ENCODE data around the gene IER3. TPM values are rescaled to one million over a fixed set of nuclear protein-coding genes. Genes with fewer than 3 reads are reported as not detected.
"Not testable (repeated sequence)": the region's sequence is repeated elsewhere in the genome, so short reads cannot be mapped to it uniquely, and the experiment has no call there.

The IER3 gene
- total RNA-seq, 1 donor from 2014 or later, result 512 TPM

DNA sequence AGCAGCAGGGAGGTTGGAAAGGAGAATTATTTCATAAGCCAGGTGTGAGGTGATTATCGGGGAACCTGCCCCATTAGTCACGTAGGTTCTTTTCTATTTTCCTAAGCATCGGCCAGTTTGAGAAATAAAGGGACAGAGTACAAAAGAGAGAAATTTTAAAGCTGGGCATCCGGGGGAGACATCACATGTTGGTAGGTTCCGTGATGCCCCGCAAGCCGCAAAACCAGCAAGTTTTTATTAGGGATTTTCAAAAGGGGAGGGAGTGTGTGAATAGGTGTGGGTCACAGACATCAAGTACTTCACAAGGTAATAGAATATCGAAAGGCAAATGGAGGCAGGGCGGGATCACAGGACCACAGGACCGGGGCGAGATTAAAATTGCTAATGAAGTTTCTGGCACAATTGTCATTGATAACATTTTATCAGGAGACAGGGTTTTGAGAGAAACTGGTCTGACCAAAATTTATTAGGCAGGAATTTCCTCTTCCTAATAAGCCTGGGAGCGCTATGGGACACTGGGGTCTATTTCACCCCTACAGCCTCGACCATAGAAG is 20.2 kb upstream of the IER3 start:
- H3K36me3 Mint-ChIP-seq (ENCODE audit: low read depth); intact Hi-C loops (cut with micrococcal nuclease); H3K9me3 Mint-ChIP-seq; DNase-seq; H3K27me3 Mint-ChIP-seq: not testable (repeated sequence)
- Mint-ChIP-seq H3K4me3 (peak overlapping the region; percentile 55), H3K4me1 (peaks cover 54% of the 10 kb centered on the region), H3K27ac (peak overlapping the region; percentile 85)

DNA sequence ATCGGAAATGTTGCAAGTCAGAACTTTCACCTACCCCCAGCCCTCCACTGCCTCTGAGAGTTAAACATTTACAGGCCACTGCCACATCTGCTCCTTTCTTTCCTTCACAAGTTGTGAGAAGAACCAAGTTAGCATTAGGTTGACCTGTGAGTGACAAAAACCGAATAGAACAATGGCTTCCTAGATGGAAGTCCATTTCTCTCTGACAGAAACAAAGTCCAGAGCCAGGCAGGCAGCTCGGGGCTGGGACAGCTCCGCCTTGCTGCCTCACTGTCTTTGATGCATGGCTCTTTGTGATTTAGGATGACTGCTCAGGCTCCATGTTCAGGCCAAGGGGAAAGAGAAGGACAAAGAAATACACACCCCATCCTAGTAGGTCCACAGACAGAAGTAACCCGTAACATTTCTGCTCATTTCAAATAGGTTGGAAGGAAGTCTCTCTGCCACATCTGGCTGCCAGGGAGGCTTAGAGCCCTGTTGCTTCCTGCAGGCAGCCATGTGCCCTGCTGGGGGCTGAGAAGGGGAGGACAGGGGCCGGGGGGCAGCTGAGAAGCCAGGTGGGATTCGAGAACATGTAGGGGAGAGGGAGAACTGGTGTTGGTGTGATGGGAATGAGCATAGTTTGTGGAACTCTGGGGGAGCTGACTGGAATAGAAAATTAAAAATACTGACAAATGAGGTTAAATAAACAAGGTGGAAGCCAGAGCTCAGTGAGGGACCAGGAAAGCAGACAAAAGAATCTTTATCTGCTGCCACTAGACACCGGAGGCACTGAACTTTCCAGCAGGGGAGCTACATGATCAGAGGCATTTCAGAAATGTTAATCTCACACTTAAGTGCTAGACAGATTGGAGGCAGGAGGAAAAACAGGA is 19.5 kb upstream of the IER3 start:
- Mint-ChIP-seq H3K4me3 (peak overlapping the region; percentile 55), H3K27ac (peak overlapping the region; percentile 85), H3K27me3 (no peaks in the 10 kb centered on the region), H3K9me3 (peaks cover 3% of the 10 kb centered on the region), H3K4me1 (peaks cover 50% of the 10 kb centered on the region), H3K36me3 (ENCODE audit: low read depth) (peaks cover 6% of the 10 kb centered on the region)
- intact Hi-C loops (cut with micrococcal nuclease), result no loop called here
- no peak for DNase-seq

DNA sequence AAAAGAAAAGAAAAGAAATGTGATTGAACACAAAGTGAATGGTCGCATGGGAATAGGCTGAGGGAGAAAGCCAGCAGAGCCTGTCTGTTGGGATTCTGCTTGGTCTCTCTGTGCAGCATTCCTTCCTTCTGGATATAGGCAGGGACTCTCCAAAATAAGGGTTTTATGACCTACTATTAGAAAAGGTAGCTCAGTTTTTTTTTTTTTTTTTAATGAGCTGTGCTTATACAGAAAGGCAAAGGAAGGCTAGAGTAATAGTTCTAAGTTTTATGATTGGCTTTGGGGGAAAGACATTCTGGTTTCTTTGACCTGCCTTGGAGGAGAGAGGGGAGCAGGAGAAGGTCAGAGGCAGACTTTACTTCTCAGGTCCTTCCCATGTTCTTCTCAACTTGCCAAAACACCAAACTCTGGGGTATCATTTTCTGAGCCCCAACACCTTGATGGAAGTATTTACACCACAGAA is 18.8 kb upstream of the IER3 start:
- H3K27ac Mint-ChIP-seq, result peak overlapping the region; percentile 85
- H3K27me3 Mint-ChIP-seq, result no peaks in the 10 kb centered on the region
- peaks cover 6% of the 10 kb centered on the region for H3K36me3 Mint-ChIP-seq (ENCODE audit: low read depth)
- peaks cover 46% of the 10 kb centered on the region for H3K4me1 Mint-ChIP-seq
- peak overlapping the region; percentile 55 for H3K4me3 Mint-ChIP-seq
- no peak for DNase-seq
- intact Hi-C loops (cut with micrococcal nuclease), result no loop called here
- peaks cover 3% of the 10 kb centered on the region for H3K9me3 Mint-ChIP-seq

DNA sequence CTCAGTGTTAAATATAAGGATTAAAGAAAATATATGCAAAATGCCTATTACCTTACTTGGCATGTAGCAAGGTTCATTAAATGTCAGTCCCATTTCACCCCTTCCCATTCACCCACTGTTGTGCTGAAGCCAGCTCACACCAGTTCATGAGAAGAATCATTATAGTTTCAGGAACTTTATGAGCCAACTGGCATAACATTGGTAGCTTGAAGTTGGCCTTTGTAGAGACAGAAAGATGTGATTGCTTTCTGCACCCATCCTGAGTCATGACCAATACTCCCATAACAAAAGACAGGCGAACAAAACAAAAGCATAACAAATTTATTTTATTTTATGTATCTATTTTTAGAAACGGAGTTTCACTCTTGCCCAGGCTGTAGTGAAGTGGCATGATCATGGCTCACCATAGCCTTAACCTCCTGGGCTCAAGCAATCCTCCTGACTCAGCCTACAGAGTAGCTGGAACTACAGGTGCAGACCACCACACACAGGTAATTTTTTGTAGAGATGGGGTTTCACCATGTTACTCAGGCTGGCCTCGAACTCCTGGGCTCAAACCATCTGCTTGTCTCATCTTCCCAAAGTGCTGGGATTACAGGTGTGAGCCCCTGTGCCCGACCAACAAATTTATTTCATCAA is 17.6 kb upstream of the IER3 start:
- no peaks in the 10 kb centered on the region for H3K36me3 Mint-ChIP-seq (ENCODE audit: low read depth)
- H3K4me3 Mint-ChIP-seq, result no peak overlapping the region
- intact Hi-C loops (cut with micrococcal nuclease), result no loop called here
- H3K27ac Mint-ChIP-seq, result no peak overlapping the region
- no peaks in the 10 kb centered on the region for H3K27me3 Mint-ChIP-seq
- peaks cover 38% of the 10 kb centered on the region for H3K4me1 Mint-ChIP-seq
- DNase-seq, result no peak
- no peaks in the 10 kb centered on the region for H3K9me3 Mint-ChIP-seq

DNA sequence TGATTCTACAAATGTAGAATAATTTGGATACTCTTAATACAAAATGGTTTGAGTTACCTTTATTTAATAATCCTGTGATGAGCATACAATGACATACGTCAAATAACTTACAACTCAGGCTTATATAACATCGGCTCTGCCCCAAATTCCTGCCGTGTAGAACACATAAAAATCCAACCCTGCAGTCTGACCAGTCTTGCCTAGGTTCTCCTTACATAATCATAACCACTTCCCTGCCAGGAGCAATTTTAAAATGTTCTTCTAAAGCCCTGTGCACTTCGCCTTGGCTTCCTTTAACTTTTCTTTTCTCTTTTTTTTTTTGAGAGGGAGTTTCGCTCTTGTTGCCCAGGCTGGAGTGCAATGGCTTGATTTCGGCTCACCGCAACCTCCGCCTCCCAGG is 16.2 kb upstream of the IER3 start:
- Mint-ChIP-seq H3K4me1 (peaks cover 29% of the 10 kb centered on the region), H3K9me3 (no peaks in the 10 kb centered on the region), H3K27me3 (no peaks in the 10 kb centered on the region), H3K4me3 (no peak overlapping the region), H3K27ac (no peak overlapping the region), H3K36me3 (ENCODE audit: low read depth) (no peaks in the 10 kb centered on the region)
- intact Hi-C loops (cut with micrococcal nuclease), result no loop called here
- DNase-seq, result no peak

DNA sequence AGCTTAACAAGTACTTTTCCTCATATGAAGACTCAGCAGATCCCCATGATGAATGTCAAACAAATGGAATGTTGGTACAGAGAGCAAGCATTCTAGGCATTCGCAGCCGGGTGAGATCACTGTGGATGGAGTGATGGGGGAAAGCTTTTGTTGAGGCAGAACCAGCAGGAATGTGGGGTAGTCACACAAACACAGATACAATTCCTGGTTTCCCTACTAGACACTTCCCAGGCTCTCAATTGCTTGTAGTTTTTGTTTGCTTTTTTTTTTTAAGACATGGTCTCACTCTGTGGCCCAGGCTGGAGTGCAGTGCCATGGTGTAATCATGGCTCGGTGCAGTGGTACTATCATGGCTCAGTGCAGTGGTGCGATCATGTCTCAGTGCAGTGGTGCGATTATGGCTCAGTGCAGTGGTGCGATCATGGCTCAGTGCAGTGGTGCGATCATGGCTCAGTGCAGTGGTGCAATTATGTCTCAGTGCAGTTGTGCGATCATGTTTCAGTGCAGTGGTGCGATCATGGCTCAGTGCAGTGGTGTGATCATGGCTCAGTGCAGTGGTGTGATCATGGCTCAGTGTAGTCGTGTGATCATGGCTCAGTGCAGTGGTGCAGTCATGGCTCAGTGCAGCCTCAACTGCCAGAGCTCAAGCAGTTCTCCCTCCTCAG is 15.4 kb upstream of the IER3 start:
- no peaks in the 10 kb centered on the region for H3K9me3 Mint-ChIP-seq
- no peaks in the 10 kb centered on the region for H3K36me3 Mint-ChIP-seq (ENCODE audit: low read depth)
- no peak for DNase-seq
- peaks cover 29% of the 10 kb centered on the region for H3K4me1 Mint-ChIP-seq
- no peaks in the 10 kb centered on the region for H3K27me3 Mint-ChIP-seq
- intact Hi-C loops (cut with micrococcal nuclease), result no loop called here
- H3K4me3 Mint-ChIP-seq, result no peak overlapping the region
- no peak overlapping the region for H3K27ac Mint-ChIP-seq

DNA sequence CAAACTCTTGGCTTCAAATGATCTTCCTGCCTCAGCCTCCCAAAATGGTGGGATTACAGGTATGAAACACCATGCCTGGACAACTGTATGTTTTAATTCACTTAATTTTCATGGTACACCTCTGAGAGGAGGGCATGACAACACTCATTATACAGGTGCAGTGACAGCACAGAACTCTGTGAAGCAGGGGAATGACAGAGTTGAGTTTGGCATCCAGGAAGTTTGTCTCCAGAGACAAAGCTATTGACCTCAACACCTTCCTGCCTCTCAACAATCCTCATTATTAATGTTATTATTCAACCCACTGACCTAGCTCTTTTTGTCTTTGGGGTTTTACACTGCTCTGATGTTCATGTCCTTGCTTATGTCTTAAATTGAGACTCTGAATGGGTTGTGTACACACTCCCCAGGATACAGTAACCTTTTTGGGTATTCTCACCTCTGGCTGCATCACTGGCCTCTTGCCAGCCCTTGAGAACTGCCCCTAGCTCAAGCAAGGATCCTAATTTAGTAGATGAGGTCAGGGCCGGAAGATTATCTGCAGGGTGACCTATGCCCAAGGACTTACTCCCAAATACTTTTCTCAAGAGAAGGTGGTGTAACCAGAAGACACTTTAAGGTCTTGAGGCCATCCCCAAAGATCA is 13.0 kb upstream of the IER3 start:
- Mint-ChIP-seq H3K9me3 (no peaks in the 10 kb centered on the region), H3K4me1 (peaks cover 15% of the 10 kb centered on the region), H3K36me3 (ENCODE audit: low read depth) (no peaks in the 10 kb centered on the region), H3K27ac (no peak overlapping the region), H3K27me3 (no peaks in the 10 kb centered on the region), H3K4me3 (no peak overlapping the region)
- DNase-seq, result no peak
- intact Hi-C loops (cut with micrococcal nuclease), result no loop called here

DNA sequence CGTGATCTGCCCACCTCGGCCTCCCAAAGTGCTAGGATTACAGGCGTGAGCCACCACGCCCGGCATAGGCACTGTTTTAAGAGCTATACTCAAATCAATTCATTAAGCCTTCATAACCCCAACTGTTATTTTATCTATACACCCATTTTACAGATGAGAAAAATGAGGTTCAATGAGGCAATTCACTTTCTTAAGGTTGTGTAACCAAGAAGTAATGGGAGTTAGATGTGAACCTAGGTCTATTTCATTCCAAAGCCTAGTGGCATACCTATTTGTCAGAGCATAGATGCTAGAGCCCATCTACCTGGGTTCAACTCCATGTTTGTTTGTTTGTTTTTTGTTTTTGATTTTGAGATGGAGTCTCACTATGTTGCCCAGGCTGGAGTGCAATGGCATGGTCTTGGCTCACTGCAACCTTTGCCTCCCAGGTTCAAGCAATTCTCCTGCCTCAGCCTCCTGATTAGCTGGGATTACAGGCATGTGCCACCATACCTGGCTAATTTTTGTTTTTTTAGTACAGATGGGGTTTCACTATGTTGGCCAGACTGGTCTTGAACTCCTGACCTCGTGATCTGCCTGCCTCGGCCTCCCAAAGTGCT is 12.2 kb upstream of the IER3 start:
- intact Hi-C loops (cut with micrococcal nuclease); H3K36me3 Mint-ChIP-seq (ENCODE audit: low read depth); DNase-seq; H3K9me3 Mint-ChIP-seq; H3K27me3 Mint-ChIP-seq; H3K4me3 Mint-ChIP-seq; H3K27ac Mint-ChIP-seq: not testable (repeated sequence)
- peaks cover 14% of the 10 kb centered on the region for H3K4me1 Mint-ChIP-seq

DNA sequence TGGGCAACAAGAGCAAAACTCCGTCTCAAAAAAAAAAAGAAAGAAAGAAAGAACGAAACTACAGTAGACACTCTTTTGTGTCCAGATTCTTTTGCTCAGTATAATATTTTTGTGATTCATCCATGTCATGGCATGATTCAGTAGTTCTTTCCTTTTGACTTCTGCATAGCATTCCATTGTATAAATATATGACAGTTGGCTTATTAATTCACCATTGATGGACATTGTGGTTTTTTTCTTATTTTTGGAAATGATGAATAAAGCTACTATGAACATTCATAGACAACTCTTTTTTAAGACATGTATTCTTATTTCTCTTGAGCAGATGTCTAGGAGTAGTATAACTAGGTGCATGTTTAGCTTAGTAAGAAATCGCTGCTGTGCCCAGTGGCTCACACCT is 10.3 kb upstream of the IER3 start:
- Mint-ChIP-seq H3K9me3 (no peaks in the 10 kb centered on the region), H3K4me3 (no peak overlapping the region), H3K27ac (no peak overlapping the region), H3K36me3 (ENCODE audit: low read depth) (no peaks in the 10 kb centered on the region), H3K4me1 (peaks cover 18% of the 10 kb centered on the region), H3K27me3 (no peaks in the 10 kb centered on the region)
- no peak for DNase-seq
- intact Hi-C loops (cut with micrococcal nuclease), result no loop called here

DNA sequence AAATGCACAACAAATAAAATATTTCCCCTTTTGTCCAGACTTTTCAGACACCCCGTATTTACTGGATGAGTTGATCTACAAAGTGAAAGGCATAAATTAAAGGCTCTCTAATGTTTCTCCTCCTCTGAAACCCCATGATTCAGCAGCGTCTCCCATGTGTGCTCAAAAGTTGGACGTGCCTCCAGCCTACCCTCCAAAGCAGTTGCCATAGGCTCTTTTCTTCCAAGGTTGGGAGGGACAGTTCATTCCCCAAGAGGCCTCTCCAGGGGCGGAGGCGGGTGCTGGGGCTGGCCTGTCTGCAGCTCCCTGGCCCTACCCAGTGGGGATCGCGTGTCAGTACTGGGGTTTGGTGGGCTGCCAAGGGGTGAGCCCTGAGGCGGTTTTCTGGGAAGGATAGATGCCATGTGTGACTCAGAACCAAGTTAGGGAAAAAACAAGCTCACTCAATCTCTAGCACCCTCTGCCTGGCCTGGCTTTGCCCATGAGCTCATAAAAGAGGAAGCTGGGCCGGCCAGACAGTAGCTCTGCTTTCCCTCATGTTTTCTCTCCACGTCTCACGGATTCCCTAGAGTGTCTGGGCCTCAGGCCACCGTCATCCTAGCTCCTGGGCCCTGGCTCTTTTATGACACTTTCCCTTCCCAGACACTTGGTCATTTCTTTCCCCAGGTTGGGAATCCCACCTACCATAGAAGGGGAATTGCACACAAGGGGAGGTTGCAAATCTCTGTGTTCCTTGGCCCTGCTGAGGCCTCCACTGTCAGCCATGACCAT is 8.0 kb upstream of the IER3 start:
- Mint-ChIP-seq H3K9me3 (no peaks in the 10 kb centered on the region), H3K36me3 (ENCODE audit: low read depth) (no peaks in the 10 kb centered on the region), H3K4me1 (peaks cover 26% of the 10 kb centered on the region), H3K4me3 (no peak overlapping the region), H3K27me3 (no peaks in the 10 kb centered on the region), H3K27ac (no peak overlapping the region)
- DNase-seq, result no peak
- intact Hi-C loops (cut with micrococcal nuclease), result no loop called here

DNA sequence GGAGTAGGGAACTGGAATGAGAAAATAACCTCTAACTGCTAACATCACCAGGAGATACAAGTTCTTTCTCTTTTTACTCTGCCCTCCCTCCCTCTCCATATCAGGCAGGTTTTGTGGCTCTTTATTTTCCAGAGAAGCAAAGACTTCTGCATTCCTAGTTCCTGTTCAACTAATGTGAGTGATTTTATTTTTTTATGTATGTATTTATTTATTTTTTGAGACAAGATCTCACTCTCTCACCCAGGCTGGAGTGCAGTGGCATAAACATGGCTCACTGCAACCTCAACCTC is 6.0 kb upstream of the IER3 start:
- no peaks in the 10 kb centered on the region for H3K36me3 Mint-ChIP-seq (ENCODE audit: low read depth)
- intact Hi-C loops (cut with micrococcal nuclease), result no loop called here
- H3K4me1 Mint-ChIP-seq, result peaks cover 37% of the 10 kb centered on the region
- no peaks in the 10 kb centered on the region for H3K9me3 Mint-ChIP-seq
- no peak overlapping the region for H3K27ac Mint-ChIP-seq
- no peak for DNase-seq
- no peak overlapping the region for H3K4me3 Mint-ChIP-seq
- no peaks in the 10 kb centered on the region for H3K27me3 Mint-ChIP-seq

DNA sequence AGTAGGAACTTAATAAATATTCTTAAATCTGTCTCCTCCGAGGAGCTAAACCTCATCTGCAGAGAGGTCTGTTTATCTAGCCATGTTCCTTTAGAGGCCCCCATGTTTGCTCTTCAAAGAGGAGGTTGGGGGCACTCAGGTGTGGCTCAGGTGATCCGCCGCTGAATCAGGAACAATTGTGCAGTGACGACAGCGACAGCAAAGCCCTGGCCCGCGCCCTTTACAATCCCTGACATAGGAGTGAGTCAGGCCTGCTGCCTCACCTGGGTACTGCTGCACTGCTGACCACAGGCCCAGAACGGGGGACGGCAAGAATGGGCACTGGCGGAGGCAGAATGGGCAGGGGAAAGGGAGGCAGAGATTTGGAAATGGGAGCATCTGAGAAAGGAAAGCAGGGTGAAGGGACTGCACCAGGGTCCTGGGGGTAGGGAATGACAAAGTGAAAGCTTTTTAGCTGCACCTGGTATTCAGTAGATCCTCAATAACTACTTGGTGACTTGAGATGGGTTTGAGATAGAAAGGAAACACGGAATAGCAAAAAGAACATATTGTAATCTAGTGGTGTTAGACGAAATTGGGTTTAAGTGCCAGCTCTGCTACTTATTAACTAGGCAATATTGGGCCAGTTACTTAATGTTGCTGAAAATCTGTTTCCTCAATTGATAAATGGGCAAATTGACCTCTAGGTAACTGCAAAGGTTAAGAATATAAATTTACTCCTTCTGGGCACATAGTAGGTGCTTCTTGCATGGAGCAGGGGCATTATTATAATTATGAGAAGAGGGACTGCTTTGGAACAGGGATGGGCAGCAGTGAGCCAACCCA is 5.4 kb upstream of the IER3 start:
- intact Hi-C loops (cut with micrococcal nuclease), result no loop called here
- no peaks in the 10 kb centered on the region for H3K36me3 Mint-ChIP-seq (ENCODE audit: low read depth)
- H3K27ac Mint-ChIP-seq, result no peak overlapping the region
- H3K27me3 Mint-ChIP-seq, result no peaks in the 10 kb centered on the region
- DNase-seq, result no peak
- H3K9me3 Mint-ChIP-seq, result no peaks in the 10 kb centered on the region
- H3K4me3 Mint-ChIP-seq, result no peak overlapping the region
- peaks cover 41% of the 10 kb centered on the region for H3K4me1 Mint-ChIP-seq
